ENCODE measurements around the gene TMEM168.

Gene TMEM168

DNA sequence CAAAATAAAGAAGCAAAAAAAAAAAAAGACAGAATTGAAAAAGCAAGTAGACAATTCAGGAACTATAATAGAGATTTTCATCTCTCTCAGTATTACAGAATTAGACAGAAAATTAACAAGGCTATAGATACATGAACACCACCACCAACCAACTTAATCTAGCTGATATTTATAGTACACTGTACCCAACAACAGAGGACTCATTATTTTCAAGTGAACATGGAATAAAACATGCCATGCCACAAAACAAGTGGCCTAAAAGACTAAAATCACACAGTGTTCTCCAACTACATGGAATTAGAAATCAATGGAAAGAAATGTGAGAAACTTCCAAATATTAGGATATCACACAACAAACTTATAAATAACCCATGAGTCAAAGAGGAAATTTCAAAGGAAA, 9.1 kb downstream of the TMEM168 start:
- H3K4me3 ChIP-seq (ENCODE audit: low read depth, low read length): no peak overlapping the region
- TF ChIP-seq, protein P1, sequence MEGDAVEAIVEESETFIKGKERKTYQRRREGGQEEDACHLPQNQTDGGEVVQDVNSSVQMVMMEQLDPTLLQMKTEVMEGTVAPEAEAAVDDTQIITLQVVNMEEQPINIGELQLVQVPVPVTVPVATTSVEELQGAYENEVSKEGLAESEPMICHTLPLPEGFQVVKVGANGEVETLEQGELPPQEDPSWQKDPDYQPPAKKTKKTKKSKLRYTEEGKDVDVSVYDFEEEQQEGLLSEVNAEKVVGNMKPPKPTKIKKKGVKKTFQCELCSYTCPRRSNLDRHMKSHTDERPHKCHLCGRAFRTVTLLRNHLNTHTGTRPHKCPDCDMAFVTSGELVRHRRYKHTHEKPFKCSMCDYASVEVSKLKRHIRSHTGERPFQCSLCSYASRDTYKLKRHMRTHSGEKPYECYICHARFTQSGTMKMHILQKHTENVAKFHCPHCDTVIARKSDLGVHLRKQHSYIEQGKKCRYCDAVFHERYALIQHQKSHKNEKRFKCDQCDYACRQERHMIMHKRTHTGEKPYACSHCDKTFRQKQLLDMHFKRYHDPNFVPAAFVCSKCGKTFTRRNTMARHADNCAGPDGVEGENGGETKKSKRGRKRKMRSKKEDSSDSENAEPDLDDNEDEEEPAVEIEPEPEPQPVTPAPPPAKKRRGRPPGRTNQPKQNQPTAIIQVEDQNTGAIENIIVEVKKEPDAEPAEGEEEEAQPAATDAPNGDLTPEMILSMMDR (IDR thresholded peaks at IDR 0.05; ENCODE audit: low read depth, low read length, missing control alignments): no peak

GRCh38 chr7:112779667-112780066, 10.5 kb downstream of the TMEM168 start:
- TF ChIP-seq, protein P1 (IDR thresholded peaks at IDR 0.05; ENCODE audit: low read depth, low read length, missing control alignments): no peak
- no peak overlapping the region for H3K4me3 ChIP-seq (ENCODE audit: low read depth, low read length)
- no peak for DNase-seq (ENCODE audit: low read depth)

More for the DNA sequence above, 9.1 kb downstream of the TMEM168 start:
- no peak for DNase-seq (ENCODE audit: low read depth)

DNA sequence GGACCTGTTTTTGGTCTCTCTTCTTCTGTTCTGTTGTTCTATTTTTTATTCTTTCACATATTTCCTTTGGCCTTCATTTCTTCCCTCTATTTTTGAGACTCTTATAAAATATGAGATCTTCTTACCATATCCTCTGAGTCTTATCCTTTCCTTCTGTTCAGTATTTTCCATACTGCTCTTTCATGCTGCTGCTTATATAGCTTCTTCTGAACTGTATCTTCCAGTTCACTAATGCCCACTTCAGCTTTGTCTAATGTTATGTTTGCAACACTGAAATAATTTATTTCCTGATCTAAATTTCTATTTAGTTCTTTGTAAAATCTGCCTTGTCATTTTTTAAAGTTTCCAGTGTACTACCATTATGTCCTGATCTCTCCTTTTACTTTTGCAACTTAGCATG, 12.8 kb downstream of the TMEM168 start:
- H3K4me3 ChIP-seq (ENCODE audit: low read depth, low read length): no peak overlapping the region
- TF ChIP-seq, protein P1 (IDR thresholded peaks at IDR 0.05; ENCODE audit: low read depth, low read length, missing control alignments): no peak
- DNase-seq (ENCODE audit: low read depth): no peak

GRCh38 chr7:112771166-112771565, 19.0 kb downstream of the TMEM168 start:
- no peak overlapping the region for H3K4me3 ChIP-seq (ENCODE audit: low read depth, low read length)
- TF ChIP-seq, protein P1 (IDR thresholded peaks at IDR 0.05; ENCODE audit: low read depth, low read length, missing control alignments): no peak
- DNase-seq (ENCODE audit: low read depth): no peak

DNA sequence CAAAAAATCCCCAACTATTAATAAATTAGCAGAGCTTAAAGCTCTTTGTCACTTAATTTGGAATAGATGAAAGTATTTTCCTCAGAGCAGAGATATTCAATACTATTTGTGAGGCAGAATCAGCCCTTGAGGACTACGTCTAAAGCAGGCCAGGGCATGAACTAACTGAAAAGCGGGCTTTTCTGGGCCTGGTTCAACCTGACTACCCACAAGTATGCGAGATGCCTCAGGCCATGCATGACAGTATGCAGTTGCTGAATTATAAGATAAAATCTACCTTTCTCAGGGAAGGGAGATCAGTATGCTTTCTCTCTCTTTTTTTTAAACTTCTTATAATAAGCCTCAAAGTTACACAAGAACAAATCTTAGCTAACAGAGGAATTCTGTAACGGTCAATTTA, 20.1 kb downstream of the TMEM168 start:
- DNase-seq (ENCODE audit: low read depth): no peak
- no peak overlapping the region for H3K4me3 ChIP-seq (ENCODE audit: low read depth, low read length)

DNA sequence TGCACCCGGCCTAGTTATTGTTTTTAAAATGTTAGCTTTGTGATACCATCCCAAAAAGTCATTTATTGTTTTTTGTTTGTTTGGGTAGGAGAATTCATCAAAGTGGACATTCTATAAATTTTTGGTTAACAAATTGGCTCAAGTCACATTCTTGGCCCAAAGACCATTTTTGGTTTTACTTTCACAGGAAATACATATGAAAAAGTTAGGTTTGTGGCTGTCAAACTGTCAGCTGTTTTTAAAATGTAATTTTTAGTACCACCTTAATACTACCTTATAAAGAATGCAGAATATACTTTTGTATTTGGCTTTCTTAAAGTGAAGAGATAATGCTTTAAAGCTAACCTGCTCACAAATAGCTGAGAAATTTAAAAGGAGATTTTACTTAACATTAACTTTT, 25.1 kb downstream of the TMEM168 start:
- no peak for DNase-seq (ENCODE audit: low read depth)
- TF ChIP-seq, protein P1 (IDR thresholded peaks at IDR 0.05; ENCODE audit: low read depth, low read length, missing control alignments): no peak
- H3K4me3 ChIP-seq (ENCODE audit: low read depth, low read length): no peak overlapping the region

More for the DNA sequence above, 20.1 kb downstream of the TMEM168 start:
- TF ChIP-seq, protein P1 (IDR thresholded peaks at IDR 0.05; ENCODE audit: low read depth, low read length, missing control alignments): no peak

DNA sequence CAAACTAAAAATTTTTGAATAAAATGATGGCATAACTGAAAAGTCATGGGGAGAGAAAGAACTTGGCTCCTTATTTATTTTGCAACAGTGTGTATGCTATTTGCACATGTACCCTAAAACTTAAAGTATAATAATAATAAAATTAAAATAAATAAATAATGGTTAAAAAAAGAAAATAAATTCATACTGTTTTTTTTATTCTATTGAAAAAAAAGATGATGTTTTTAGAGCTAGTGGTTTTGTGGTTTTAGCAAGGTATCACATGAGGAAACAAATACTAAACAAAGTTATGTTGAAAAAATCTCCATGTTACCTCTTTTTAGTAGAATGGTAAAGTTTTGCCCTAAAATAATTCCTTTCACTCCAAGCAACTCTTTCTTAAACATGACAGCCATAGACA, 26.2 kb downstream of the TMEM168 start:
- TF ChIP-seq, protein P1 (IDR thresholded peaks at IDR 0.05; ENCODE audit: low read depth, low read length, missing control alignments): no peak
- DNase-seq (ENCODE audit: low read depth): no peak
- no peak overlapping the region for H3K4me3 ChIP-seq (ENCODE audit: low read depth, low read length)

All from GM12864 (cell line).